ENCODE data around the gene PRM2.

PRM2 gene

GRCh38 chr16:11258553-11259492 lies 17.5 kb downstream of the PRM2 start:
- DNase-seq = peak; percentile 66

- DNase-seq = peak; percentile 70
Measured at GRCh38 chr16:11257131-11257938, 18.9 kb downstream of the PRM2 start.

DNA sequence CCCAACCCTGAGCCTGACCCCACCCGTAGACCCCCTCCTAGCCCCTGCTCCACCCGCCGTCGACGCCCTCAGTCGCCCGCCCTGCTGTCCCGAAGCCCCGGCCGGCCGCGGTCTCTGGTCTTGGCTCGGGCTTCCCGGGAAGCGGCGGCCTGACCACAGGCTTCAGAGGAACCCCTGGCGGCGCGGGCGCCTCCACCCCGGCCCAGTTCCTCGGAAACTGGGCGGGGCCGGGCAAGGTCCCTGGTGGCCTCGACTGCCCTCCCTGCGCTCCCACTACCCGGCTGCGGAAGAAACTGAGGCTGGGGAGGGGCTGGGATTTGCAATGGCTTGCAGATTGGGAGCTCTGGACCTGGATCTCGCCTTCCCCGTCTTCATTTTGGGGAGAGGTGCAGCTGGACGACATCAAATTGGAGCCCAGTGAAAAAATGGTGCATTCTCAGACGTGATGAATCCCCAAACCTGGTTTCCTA lies 19.6 kb downstream of the PRM2 start:
- DNase-seq = no peak

DNA sequence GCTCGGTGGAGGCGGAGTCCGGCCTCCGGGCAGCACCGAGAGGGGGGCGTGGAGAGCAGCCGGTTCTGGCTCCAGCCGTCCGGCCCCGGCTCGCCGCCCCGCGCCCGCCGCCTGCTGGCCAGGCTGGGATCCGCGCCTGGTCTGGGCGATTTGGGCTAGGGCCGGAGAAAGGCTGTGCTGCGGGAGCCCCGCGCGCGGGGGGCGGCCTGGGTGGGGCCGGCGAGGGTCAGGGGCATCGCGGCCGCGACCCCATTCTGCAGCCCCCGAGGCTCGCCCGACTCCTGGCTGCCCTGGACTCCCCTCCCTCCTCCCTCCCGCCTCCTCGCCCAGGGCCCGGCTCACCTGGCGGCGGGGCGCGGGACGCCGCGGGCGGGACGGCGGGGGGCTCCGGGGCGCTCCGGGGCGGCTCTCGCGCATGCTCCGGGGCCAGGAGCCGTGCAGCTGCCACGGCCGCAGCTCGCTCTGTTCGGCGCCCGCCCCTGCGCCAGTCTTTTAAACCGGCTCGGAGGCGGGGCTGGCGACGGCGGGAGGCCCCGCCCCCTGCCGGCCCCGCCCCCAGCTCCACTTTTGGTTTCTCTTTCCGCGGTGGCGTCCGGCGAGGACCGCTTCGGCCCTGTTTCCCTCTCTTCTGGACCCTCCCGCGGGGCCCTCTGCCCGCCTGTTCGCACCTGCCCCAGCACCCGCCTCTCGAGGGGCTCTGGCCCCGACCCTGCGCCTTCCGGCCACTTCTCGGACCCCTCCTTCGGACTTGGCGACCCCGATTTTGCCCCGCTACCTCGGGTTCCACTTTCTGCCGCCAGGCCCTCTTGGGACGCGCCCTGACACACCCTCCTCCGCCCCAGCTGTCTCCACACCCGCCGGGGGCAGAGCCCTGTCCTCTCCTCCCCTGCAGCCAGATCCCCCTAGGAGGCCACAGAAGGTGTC lies 20.3 kb downstream of the PRM2 start, which contains the start of gene SOCS1:
Gene SOCS1 (minus strand): TSS at position 468 of the 924 bp plus-strand sequence. CDS start 726 bp downstream, outside the sequence.
- DNase-seq = peak; percentile 92

DNA sequence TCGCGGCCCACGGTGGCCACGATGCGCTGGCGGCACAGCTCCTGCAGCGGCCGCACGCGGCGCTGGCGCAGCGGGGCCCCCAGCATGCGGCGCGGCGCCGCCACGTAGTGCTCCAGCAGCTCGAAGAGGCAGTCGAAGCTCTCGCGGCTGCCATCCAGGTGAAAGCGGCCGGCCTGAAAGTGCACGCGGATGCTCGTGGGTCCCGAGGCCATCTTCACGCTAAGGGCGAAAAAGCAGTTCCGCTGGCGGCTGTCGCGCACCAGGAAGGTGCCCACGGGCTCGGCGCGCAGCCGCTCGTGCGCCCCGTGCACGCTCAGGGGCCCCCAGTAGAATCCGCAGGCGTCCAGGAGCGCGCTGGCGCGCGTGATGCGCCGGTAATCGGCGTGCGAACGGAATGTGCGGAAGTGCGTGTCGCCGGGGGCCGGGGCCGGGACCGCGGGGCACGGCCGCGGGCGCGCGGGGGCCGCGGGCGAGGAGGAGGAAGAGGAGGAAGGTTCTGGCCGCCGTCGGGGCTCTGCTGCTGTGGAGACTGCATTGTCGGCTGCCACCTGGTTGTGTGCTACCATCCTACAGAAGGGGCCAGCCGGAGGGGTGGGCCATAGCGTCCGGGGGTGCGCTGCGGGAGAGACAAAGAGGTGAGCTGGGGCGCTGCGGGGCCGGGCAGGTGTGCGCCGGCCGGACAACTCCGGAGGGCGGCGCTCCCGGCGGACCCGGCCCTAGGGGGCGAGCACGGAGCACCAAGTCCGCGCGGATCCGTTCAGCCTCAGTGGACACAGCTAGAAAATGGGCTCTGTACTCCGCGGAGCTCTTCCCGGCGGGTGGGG lies 21.2 kb downstream of the PRM2 start:
- DNase-seq = peak; percentile 65

GRCh38 chr16:11253995-11254912 lies 22.0 kb downstream of the PRM2 start:
- DNase-seq = no peak

- peak; percentile 65 for DNase-seq
Measured at GRCh38 chr16:11253009-11253994, 23.0 kb downstream of the PRM2 start.

DNA sequence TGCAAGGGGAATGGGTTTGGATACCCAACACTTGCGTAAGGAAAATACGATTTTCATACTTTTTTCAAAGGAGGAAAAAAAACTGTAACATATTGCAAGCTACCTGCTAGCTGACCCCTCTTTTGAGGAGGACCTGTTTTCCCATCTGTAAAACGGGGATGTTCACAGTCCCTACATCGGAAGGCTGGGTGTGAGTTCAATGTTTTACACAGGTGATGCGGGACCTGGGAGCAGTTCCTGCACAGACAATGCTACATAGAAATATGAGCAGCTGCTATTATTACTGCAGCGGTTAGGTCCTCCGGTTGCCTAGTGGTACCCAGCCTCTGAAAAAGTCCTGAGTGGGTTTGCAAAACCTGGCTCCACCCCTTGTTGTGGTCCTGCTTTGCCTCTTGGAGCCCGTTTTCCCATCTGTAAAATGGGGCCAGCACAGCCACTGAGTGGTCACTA lies 23.8 kb downstream of the PRM2 start:
- DNase-seq = no peak

DNA sequence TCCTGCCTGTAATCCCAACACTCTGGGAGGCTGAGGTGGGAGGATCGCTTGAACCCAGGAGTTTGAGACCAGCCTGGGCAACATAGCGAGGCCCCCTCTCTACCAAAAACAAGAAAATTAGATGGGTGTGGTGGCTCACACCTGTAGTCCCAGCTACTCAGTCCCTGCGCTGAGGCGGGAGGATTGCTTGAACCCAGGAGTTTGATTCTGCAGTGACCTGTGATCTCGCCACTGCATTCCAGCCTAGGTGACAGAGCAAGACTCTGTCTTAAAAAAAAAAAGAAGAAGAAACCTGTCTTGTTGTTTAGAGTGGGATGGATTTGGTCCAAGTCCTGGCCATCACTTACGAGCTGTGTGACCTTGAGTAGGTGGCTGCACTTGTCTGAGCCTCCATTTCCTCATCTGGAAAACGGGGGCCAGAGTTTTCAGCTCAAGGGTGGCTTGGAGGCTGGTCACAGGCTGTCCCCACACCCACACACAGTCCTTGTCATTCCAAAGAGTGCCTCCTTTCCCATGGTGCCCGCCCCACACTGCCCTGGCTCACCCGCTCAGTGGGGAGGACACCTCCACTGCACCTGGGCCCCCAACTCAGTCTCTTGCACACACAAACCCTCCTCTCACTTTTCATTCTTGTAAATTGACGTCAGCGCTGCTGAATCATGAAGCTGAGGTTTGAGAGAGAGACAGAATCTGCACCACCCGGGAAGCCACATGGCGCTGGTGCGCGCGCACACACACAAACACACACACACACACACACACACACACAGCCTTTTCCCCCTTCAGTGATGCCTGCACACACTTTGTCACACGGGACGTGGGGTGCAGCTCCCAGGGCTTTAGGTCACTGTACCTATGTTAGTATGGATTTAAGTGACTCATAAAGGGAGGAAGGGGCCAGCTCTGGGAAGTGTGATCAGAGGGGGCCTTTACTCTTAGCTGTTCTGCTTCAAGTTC lies 24.5 kb downstream of the PRM2 start:
- peak; percentile 80 for DNase-seq

- no peak for DNase-seq
Measured at GRCh38 chr16:11250786-11251524, 25.3 kb downstream of the PRM2 start.

DNA sequence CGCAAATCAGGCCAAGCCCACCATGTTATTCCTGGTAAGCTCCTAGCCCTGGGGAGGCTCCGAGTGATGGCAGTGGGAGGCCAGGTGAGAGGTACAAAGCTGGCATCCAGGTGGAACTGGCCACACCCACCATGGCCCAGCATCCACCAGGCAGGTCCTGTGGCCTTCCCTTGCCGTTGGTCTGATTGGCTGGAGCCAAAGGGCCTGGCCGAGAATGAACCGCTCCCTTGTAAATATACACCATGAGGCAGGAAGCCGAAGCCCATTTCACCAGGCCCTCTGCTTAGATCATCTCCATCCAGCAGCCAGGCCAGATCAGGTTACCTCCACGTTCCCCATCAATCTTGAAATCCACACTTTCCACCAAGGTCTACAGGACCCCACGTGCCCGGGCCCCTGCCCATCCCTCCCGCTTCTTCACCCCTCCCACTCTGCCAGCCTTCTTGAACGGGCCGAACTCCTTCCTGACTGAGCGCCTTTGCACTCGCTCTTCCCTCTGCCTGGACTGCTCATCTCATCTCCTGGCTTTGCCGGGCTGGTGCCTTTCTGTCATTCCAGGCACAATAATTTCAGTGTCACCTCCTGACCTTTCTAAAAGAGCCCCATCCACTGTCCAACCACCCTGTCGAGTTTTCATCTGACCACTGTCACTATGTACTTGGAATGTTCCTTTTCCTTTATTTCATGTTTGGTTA lies 26.0 kb downstream of the PRM2 start:
- DNase-seq = no peak

- no peak for DNase-seq
Measured at GRCh38 chr16:11249233-11250061, 26.8 kb downstream of the PRM2 start.

- no peak for DNase-seq
Measured at GRCh38 chr16:11248133-11248532, 28.1 kb downstream of the PRM2 start.

DNA sequence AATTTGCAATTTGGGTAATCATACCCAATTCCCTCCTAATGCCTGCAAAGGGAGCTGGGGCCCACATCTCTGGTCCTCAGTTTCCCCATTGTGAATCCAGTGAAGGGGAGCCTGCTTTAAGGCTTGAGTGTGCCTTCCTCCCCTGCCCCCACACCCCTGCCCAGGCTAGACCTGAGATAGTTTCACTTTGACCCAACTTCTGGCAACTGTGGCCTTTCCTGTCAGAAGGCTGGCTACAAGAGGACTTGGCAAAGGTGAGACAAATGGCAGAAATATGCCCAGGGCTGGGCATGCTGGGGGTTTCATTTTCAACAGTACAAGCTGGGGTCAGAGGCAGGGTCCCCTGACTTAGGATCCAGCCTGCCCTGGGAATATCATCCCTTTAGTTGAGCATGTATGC lies 30.3 kb downstream of the PRM2 start:
- DNase-seq = no peak

- DNase-seq = no peak
Measured at GRCh38 chr16:11245222-11245737, 31.0 kb downstream of the PRM2 start.

All from CD4-positive, alpha-beta T cell treated with Interleukin-12 subunit alpha and Interleukin-12 subunit beta, for 1 hour (primary cell).